IgD-negative memory B cell (primary cell): Measurements from ENCODE around the gene ABLIM1. TPM values are rescaled to one million over a fixed set of nuclear protein-coding genes. Genes with fewer than 3 reads are reported as not detected.

Experiments
- H3K27ac Mint-ChIP-seq, 3 donors: one replicate each; pipeline ENCODE4 v1.8.0; 2020 to 2022; ENCODE audit warnings: mild to moderate bottlenecking in 3 of 3, mixed read lengths in 3 of 3, moderate library complexity in 1 of 3
- H3K27me3 Mint-ChIP-seq: one replicate; pipeline ENCODE4 v1.8.0; 2021; ENCODE audit warnings: mixed read lengths
- H3K36me3 Mint-ChIP-seq: one replicate; pipeline ENCODE4 v1.8.0; 2020; ENCODE audit warnings: mild to moderate bottlenecking, mixed read lengths
- H3K4me1 Mint-ChIP-seq, 3 donors: one replicate each; pipeline ENCODE4 v1.8.0; 2020 to 2022; ENCODE audit warnings: mixed read lengths in 3 of 3, mild to moderate bottlenecking in 1 of 3
- H3K4me3 Mint-ChIP-seq, 4 donors: one replicate each; pipeline ENCODE4 v1.8.0; 2020 to 2022; ENCODE audit warnings: mild to moderate bottlenecking in 4 of 4, mixed read lengths in 4 of 4, moderate library complexity in 3 of 4
- H3K9me3 Mint-ChIP-seq, 3 donors: one replicate each; pipeline ENCODE4 v1.8.0; 2020 to 2021; ENCODE audit warnings: mixed read lengths in 3 of 3, mild to moderate bottlenecking in 1 of 3
- polyA plus RNA-seq: library from polyadenylated mRNA; unstranded; fragments of 300-500 nt; fragmentation: Illumina TruSeq; gene quantifications from one replicate; pipeline ENCODE4 v1.2.3, GENCODE V29; 2021

ABLIM1 gene
- polyA plus RNA-seq, 1 donor from 2014 or later, result 115 TPM

DNA sequence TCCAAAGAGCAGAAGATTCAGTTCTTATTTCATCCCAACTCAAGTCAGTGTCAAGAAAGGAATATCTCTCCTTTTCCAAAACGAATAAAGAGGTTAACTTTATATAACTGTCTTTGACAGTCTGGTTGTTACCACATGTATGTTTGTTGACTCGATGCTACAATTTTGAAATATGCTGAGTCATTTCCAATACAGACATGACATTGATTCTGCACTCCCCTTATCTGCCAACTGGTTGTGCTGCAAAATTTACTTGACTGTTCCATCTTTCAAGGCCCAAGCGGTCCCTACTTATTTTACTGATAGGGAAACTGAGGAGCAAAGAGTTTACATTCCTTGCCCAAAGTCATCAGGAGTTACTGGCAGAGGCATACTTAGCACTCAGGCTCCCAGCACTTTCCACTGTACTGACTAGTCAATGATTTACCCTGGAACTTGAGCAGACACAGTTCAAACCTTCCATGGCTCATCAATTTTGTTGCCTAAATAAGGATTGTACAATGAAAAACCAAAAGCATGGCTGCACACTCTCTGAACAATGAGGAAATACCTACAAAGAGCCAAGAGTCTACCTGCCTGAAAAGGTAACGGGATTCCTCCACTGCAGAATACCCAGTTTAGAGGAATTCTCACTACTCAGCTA lies 52.8 kb downstream of the ABLIM1 start:
- Mint-ChIP-seq H3K27ac (no peak overlapping the region), H3K36me3 (peaks cover 2% of the 10 kb centered on the region)

DNA sequence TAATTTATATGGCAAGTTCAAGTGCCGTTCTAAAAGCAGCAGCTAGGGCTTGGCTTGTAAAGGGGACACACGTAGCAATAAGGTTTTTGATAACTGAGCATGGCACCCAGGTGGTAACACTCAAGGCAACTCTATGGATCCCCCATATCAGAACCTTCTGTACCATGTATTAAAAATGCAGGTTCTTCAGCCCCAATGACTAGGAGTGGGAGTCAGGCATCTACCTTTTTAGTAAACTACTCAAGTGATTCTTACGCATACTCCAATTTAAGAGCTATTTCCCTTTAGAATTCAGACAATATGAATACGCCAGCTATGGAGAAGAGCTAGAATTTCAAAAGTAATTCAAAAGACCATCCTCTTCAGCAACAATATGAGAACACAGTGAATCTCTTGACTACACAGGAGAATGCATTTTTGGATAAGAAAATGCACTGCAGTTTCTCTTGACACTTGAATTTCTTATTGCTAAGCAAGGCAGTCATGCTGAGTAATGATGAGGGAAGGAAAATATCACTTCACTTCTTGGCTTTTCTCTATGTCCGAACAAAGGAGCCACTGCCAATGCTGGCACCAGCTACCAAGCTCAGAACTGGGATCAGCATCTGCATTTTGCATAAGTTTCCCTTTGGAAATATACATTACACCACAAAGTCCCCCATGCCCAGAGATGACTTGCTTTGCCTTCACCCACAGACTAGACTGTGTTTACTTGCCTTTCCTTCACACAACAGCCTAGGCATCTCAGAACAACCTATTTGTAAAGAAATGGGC lies 53.5 kb downstream of the ABLIM1 start:
- Mint-ChIP-seq H3K27me3 (peaks cover 1% of the 10 kb centered on the region), H3K36me3 (peaks cover 2% of the 10 kb centered on the region), H3K4me1 (peaks cover 0 to 3% (median 0%) of the 10 kb centered on the region in 3 donors), H3K9me3 (no peaks in the 10 kb centered on the region), H3K27ac (peak overlapping the region in 1 of 3 donors; percentile 61), H3K4me3 (no peak overlapping the region)

More for the DNA sequence above, 52.8 kb downstream of the ABLIM1 start:
- Mint-ChIP-seq H3K9me3 (no peaks in the 10 kb centered on the region), H3K4me1 (peaks cover 0 to 3% (median 0%) of the 10 kb centered on the region in 3 donors), H3K27me3 (peaks cover 1% of the 10 kb centered on the region), H3K4me3 (no peak overlapping the region)

DNA sequence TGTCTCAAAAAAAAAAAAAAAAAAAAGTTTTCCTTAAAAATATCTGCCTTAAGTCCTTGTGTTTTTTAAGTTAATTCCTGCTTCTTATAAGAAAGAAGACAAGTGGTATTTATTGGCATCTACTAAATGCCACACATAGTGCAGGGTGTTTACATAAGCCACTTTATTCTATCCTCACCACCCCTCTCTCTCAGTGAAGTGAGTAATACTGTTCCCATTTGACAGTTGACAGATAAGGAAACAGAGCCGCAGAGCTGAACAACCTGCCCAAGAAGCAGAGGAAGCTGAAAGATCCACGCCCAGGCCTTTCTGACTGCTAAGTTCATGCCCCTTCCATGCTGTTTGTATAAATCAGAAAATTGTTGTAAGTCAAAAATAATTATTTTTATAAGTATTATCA lies 54.1 kb downstream of the ABLIM1 start:
- Mint-ChIP-seq H3K4me1 (peaks cover 0 to 3% (median 0%) of the 10 kb centered on the region in 3 donors), H3K4me3 (no peak overlapping the region), H3K36me3 (peaks cover 2% of the 10 kb centered on the region), H3K27me3 (peaks cover 1% of the 10 kb centered on the region), H3K9me3 (no peaks in the 10 kb centered on the region), H3K27ac (no peak overlapping the region)

- peaks cover 0 to 3% (median 0%) of the 10 kb centered on the region in 3 donors for H3K4me1 Mint-ChIP-seq
- H3K27me3 Mint-ChIP-seq, result peaks cover 1% of the 10 kb centered on the region
- peaks cover 2% of the 10 kb centered on the region for H3K36me3 Mint-ChIP-seq
- no peak overlapping the region for H3K4me3 Mint-ChIP-seq
- no peak overlapping the region for H3K27ac Mint-ChIP-seq
- no peaks in the 10 kb centered on the region for H3K9me3 Mint-ChIP-seq
Measured at GRCh38 chr10:114603303-114603702, 54.8 kb downstream of the ABLIM1 start.

DNA sequence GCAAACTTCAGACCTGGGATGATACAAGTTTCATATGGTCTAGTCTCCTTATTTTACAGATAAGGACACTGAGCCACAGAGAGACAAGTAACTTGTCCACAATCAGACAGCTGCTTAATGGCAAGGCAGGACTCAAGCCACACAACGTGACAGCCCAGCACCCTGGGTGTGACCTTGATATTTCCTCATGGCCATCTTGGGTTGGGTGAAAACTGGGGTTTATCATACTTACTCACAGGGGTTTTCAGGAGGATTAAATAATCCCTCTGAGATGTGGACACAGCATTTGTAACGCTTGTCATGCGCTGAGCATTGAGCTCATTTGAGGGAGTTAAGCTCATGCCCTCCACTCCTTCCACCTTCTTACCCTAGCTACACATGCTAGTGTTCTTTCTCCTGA lies 58.0 kb downstream of the ABLIM1 start:
- H3K27ac Mint-ChIP-seq, result no peak overlapping the region
- H3K27me3 Mint-ChIP-seq, result peaks cover 6% of the 10 kb centered on the region
- H3K9me3 Mint-ChIP-seq, result no peaks in the 10 kb centered on the region
- no peaks in the 10 kb centered on the region for H3K36me3 Mint-ChIP-seq
- no peak overlapping the region for H3K4me3 Mint-ChIP-seq
- peaks cover 0 to 3% (median 0%) of the 10 kb centered on the region in 3 donors for H3K4me1 Mint-ChIP-seq

- Mint-ChIP-seq H3K9me3 (peaks cover 3 to 10% (median 6%) of the 10 kb centered on the region in 3 donors), H3K36me3 (peaks cover 1% of the 10 kb centered on the region), H3K27me3 (peaks cover 10% of the 10 kb centered on the region), H3K4me3 (no peak overlapping the region), H3K27ac (no peak overlapping the region), H3K4me1 (peaks cover 0 to 3% (median 0%) of the 10 kb centered on the region in 3 donors)
Measured at GRCh38 chr10:114596793-114597192, 61.3 kb downstream of the ABLIM1 start.

- H3K4me3 Mint-ChIP-seq, result peak overlapping the region in 1 of 4 donors; percentile 1
- H3K27ac Mint-ChIP-seq, result no peak overlapping the region
- H3K36me3 Mint-ChIP-seq, result peaks cover 1% of the 10 kb centered on the region
- H3K27me3 Mint-ChIP-seq, result peaks cover 14% of the 10 kb centered on the region
- peaks cover 3 to 10% (median 6%) of the 10 kb centered on the region in 3 donors for H3K9me3 Mint-ChIP-seq
- no peaks in the 10 kb centered on the region for H3K4me1 Mint-ChIP-seq
Measured at GRCh38 chr10:114593816-114594468, 64.1 kb downstream of the ABLIM1 start.

GRCh38 chr10:114593240-114593792 lies 64.8 kb downstream of the ABLIM1 start:
- peaks cover 1% of the 10 kb centered on the region for H3K36me3 Mint-ChIP-seq

DNA sequence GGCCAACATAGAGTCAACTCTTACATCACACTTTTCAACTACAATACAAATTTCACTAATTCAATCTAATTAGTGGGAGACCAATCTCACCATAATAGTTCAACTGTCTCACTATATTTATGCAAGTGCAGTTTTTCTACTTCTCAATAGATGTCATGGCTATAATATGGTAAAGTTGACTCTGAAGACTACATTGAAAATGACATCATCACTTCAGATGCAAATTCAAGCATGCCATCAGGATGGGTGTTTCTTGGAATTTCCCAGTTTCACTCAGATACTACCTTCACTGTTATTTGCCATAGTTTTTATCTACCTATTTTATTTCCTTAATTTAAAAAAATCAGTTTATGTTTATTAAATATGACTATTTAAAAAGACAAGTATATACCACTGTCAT lies 67.1 kb downstream of the ABLIM1 start:
- no peak overlapping the region for H3K27ac Mint-ChIP-seq
- peaks cover 1% of the 10 kb centered on the region for H3K36me3 Mint-ChIP-seq
- no peak overlapping the region for H3K4me3 Mint-ChIP-seq
- H3K9me3 Mint-ChIP-seq, result peaks cover 3 to 10% (median 6%) of the 10 kb centered on the region in 3 donors
- H3K4me1 Mint-ChIP-seq, result no peaks in the 10 kb centered on the region
- H3K27me3 Mint-ChIP-seq, result peaks cover 9% of the 10 kb centered on the region

More at GRCh38 chr10:114593240-114593792, 64.8 kb downstream of the ABLIM1 start:
- peaks cover 15% of the 10 kb centered on the region for H3K27me3 Mint-ChIP-seq
- no peak overlapping the region for H3K4me3 Mint-ChIP-seq
- H3K9me3 Mint-ChIP-seq, result peaks cover 3 to 10% (median 6%) of the 10 kb centered on the region in 3 donors
- no peak overlapping the region for H3K27ac Mint-ChIP-seq
- H3K4me1 Mint-ChIP-seq, result no peaks in the 10 kb centered on the region

DNA sequence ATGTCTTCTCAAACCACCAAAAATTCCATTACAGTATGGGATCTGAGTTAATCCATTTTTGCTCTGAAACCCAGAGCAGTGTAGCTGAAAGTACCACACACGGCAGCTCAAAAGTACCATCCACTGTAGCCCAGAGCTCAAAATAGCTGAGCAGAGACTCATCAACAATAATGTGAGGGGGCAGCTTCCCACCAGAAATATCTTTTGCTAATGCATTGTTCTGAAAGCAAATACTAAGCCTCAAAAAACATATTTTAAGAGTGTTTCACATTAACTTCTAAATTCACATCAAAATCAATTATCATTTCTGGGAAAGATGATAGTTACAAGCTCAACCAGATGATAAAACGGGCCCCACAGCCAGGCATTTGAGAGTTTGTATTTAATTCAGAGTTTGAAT lies 73.7 kb downstream of the ABLIM1 start:
- H3K4me3 Mint-ChIP-seq, result no peak overlapping the region
- no peaks in the 10 kb centered on the region for H3K9me3 Mint-ChIP-seq
- H3K4me1 Mint-ChIP-seq, result peaks cover 0 to 2% (median 0%) of the 10 kb centered on the region in 3 donors
- H3K27me3 Mint-ChIP-seq, result peaks cover 10% of the 10 kb centered on the region
- H3K27ac Mint-ChIP-seq, result no peak overlapping the region
- H3K36me3 Mint-ChIP-seq, result no peaks in the 10 kb centered on the region

- peaks cover 11% of the 10 kb centered on the region for H3K27me3 Mint-ChIP-seq
- peaks cover 0 to 2% (median 0%) of the 10 kb centered on the region in 3 donors for H3K4me1 Mint-ChIP-seq
- H3K4me3 Mint-ChIP-seq, result no peak overlapping the region
- no peaks in the 10 kb centered on the region for H3K36me3 Mint-ChIP-seq
- no peak overlapping the region for H3K27ac Mint-ChIP-seq
- no peaks in the 10 kb centered on the region for H3K9me3 Mint-ChIP-seq
Measured at GRCh38 chr10:114581071-114581470, 77.0 kb downstream of the ABLIM1 start.

GRCh38 chr10:114577133-114577532 lies 80.9 kb downstream of the ABLIM1 start:
- no peaks in the 10 kb centered on the region for H3K36me3 Mint-ChIP-seq
- H3K27me3 Mint-ChIP-seq, result peaks cover 7% of the 10 kb centered on the region
- H3K4me1 Mint-ChIP-seq, result no peaks in the 10 kb centered on the region
- H3K9me3 Mint-ChIP-seq, result no peaks in the 10 kb centered on the region
- no peak overlapping the region for H3K4me3 Mint-ChIP-seq
- H3K27ac Mint-ChIP-seq, result no peak overlapping the region

- no peaks in the 10 kb centered on the region for H3K4me1 Mint-ChIP-seq
- H3K9me3 Mint-ChIP-seq, result no peaks in the 10 kb centered on the region
- H3K4me3 Mint-ChIP-seq, result no peak overlapping the region
- no peak overlapping the region for H3K27ac Mint-ChIP-seq
- H3K36me3 Mint-ChIP-seq, result no peaks in the 10 kb centered on the region
- H3K27me3 Mint-ChIP-seq, result peaks cover 7% of the 10 kb centered on the region
Measured at GRCh38 chr10:114576716-114577115, 81.4 kb downstream of the ABLIM1 start.

DNA sequence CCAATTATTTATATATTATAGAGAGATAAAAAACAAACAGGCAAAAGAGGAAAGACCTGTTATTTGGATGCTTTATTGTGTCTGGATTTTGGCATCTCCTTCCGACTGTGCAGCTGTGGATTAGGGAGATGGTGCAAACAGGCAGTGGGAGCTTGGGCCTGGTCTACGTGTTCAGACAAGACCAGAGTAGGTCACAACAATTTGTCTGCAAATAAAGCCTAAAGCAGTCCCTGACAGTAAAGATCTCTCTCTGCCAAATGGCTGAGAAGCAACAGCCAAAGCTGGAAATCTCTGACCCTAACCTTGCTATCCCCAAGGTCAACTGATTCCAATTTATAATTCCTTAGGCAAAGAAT lies 82.0 kb downstream of the ABLIM1 start:
- Mint-ChIP-seq H3K27me3 (peaks cover 7% of the 10 kb centered on the region), H3K9me3 (no peaks in the 10 kb centered on the region), H3K4me3 (no peak overlapping the region), H3K36me3 (no peaks in the 10 kb centered on the region), H3K27ac (no peak overlapping the region), H3K4me1 (no peaks in the 10 kb centered on the region)
